Panc1 (cell line): Measurements from ENCODE around the gene CHST8. TPM values are rescaled to one million over a fixed set of nuclear protein-coding genes. Genes with fewer than 3 reads are reported as not detected.

Source experiments
- ATAC-seq: fragments of 200-7000 bp; cut with Tn5 transposase; 2 replicates; pipeline ENCODE4 v1.9.1; 2020; ENCODE audit warnings: mild to moderate bottlenecking, moderate library complexity
- BruUV-seq: library from RNA; stranded (reverse); fragments of 400-500 nt; replicated peaks from 2 replicates; lab custom pipeline; 2021; lab: Mats Ljungman, UMichigan
- CTCF ChIA-PET: fragments of 300-600 bp; sonication (Branson Sonifier 250); formaldehyde crosslinking; loops from one replicate; lab custom pipeline; 2022; ENCODE audit warnings: antibody characterized with exemption; lab: Charles Lee
- POLR2A ChIA-PET: fragments of 300-600 bp; sonication (Branson Sonifier 250); formaldehyde crosslinking; loops from one replicate; lab custom pipeline; 2022; ENCODE audit warnings: antibody characterized with exemption; lab: Charles Lee
- DNase-seq: peaks from one replicate; pipeline ENCODE4 v3.0.0-alpha.2; 2010; ENCODE audit warnings: low read depth, low spot score
- H3K27ac ChIP-seq: 2 replicates; pipeline ENCODE4 v1.5.1; 2011; ENCODE audit warnings: mild to moderate bottlenecking, low read length, inconsistent platforms
- H3K27me3 ChIP-seq: fragments of 200-500 bp; sonication (Bioruptor generic); 2 replicates; pipeline ENCODE4 v1.6.0; 2014; ENCODE audit warnings: low read length, inconsistent platforms; ENCODE audit not compliant: control insufficient read depth, insufficient read depth
- H3K36me3 ChIP-seq: fragments of 200-500 bp; sonication (Bioruptor generic); 2 replicates; pipeline ENCODE4 v1.5.1; 2014; ENCODE audit warnings: inconsistent platforms, mild to moderate bottlenecking, low read length, moderate library complexity; ENCODE audit not compliant: control insufficient read depth, insufficient read depth
- H3K4me1 ChIP-seq: 2 replicates; pipeline ENCODE4 v1.5.1; 2011; ENCODE audit warnings: inconsistent platforms, mild to moderate bottlenecking, low read length, moderate library complexity; ENCODE audit not compliant: control insufficient read depth, insufficient read depth
- H3K4me3 ChIP-seq, 2 experiments: 2 replicates each; pipeline ENCODE4 v1.5.1; 2011 to 2012; ENCODE audit warnings: low read depth in 2 of 2, low read length in 2 of 2, mild to moderate bottlenecking in 2 of 2, inconsistent platforms in 1 of 2, moderate library complexity in 1 of 2
- H3K9me3 ChIP-seq: fragments of 200-500 bp; sonication (Bioruptor generic); 2 replicates; pipeline ENCODE4 v1.5.1; 2014; ENCODE audit warnings: low read depth, mild to moderate bottlenecking, inconsistent platforms, low read length, moderate library complexity; ENCODE audit not compliant: control insufficient read depth, insufficient read depth
- POLR2AphosphoS5 ChIP-seq: IDR thresholded peaks from 2 replicates; pipeline ENCODE4 v1.6.1; 2012; ENCODE audit warnings: mild to moderate bottlenecking, low read depth, low read length, moderate library complexity
- SIN3A ChIP-seq: IDR thresholded peaks from 2 replicates; pipeline ENCODE4 v1.6.1; 2012; ENCODE audit warnings: low read depth, mild to moderate bottlenecking, low read length, moderate library complexity, borderline replicate concordance; ENCODE audit not compliant: insufficient read depth
- TCF7L2 ChIP-seq: IDR thresholded peaks from 2 replicates; pipeline ENCODE4 v1.6.1; 2011; ENCODE audit warnings: mild to moderate bottlenecking, low read depth, low read length, inconsistent platforms
- in situ Hi-C: cut with HindIII; loops from 2 replicates; pipeline ENCODE4 v1.10.0; 2016; ENCODE audit warnings: low sequenced_read_pairs, low pct_unique_long_range_greater_than_20kb
- intact Hi-C: fragments of 100-400 bp; cut with micrococcal nuclease; formaldehyde crosslinking; loops from one replicate; pipeline ENCODE4 v1.10.0; 2022; ENCODE audit not compliant: unreplicated experiment
- total RNA-seq: library from RNA; stranded (reverse); gene quantifications from one replicate; pipeline ENCODE4 v1.2.1, GENCODE V29; 2021; ENCODE audit not compliant: unreplicated experiment
- TF ChIP-seq, protein P1 (sequence below): fragments of 450-650 bp; IDR thresholded peaks from 2 replicates; pipeline ENCODE4 v1.5.1; 2017; ENCODE audit warnings: mild to moderate bottlenecking
- TF ChIP-seq, protein P2 (sequence below), 2 experiments: IDR thresholded peaks; 2 replicates each; pipeline ENCODE4 v1.6.1; 2011 to 2012; ENCODE audit warnings: low read depth in 2 of 2, control low read depth in 1 of 2, low read length in 1 of 2, mild to moderate bottlenecking in 1 of 2, moderate library complexity in 1 of 2; ENCODE audit not compliant: insufficient read depth in 1 of 2

The CHST8 gene
- total RNA-seq, 1 experiment from 2014 or later: 0.28 TPM

DNA sequence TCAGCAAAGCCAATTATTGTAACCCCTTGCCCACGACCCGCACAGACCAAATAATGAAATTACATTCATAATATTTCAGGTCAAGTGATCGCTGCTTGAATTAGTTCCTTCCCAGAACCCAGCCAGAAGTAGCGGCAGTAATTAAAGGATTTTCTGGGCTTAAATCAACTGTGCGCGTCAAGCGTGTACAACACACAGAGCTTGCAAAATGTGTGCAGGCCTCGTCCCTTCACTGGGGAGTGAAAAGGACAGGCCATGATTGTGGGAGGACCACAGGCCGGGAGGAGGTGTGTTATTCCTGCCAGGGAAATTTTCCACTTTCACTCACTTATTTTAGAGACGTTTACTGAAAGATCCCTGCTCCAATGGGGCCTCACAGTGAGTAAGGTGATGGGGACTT is 84.9 kb downstream of the CHST8 start:
- TF ChIP-seq TCF7L2: no peak
- TF ChIP-seq, protein P1, sequence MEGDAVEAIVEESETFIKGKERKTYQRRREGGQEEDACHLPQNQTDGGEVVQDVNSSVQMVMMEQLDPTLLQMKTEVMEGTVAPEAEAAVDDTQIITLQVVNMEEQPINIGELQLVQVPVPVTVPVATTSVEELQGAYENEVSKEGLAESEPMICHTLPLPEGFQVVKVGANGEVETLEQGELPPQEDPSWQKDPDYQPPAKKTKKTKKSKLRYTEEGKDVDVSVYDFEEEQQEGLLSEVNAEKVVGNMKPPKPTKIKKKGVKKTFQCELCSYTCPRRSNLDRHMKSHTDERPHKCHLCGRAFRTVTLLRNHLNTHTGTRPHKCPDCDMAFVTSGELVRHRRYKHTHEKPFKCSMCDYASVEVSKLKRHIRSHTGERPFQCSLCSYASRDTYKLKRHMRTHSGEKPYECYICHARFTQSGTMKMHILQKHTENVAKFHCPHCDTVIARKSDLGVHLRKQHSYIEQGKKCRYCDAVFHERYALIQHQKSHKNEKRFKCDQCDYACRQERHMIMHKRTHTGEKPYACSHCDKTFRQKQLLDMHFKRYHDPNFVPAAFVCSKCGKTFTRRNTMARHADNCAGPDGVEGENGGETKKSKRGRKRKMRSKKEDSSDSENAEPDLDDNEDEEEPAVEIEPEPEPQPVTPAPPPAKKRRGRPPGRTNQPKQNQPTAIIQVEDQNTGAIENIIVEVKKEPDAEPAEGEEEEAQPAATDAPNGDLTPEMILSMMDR: no peak
- no peak for TF ChIP-seq SIN3A
- TF ChIP-seq, protein P2, sequence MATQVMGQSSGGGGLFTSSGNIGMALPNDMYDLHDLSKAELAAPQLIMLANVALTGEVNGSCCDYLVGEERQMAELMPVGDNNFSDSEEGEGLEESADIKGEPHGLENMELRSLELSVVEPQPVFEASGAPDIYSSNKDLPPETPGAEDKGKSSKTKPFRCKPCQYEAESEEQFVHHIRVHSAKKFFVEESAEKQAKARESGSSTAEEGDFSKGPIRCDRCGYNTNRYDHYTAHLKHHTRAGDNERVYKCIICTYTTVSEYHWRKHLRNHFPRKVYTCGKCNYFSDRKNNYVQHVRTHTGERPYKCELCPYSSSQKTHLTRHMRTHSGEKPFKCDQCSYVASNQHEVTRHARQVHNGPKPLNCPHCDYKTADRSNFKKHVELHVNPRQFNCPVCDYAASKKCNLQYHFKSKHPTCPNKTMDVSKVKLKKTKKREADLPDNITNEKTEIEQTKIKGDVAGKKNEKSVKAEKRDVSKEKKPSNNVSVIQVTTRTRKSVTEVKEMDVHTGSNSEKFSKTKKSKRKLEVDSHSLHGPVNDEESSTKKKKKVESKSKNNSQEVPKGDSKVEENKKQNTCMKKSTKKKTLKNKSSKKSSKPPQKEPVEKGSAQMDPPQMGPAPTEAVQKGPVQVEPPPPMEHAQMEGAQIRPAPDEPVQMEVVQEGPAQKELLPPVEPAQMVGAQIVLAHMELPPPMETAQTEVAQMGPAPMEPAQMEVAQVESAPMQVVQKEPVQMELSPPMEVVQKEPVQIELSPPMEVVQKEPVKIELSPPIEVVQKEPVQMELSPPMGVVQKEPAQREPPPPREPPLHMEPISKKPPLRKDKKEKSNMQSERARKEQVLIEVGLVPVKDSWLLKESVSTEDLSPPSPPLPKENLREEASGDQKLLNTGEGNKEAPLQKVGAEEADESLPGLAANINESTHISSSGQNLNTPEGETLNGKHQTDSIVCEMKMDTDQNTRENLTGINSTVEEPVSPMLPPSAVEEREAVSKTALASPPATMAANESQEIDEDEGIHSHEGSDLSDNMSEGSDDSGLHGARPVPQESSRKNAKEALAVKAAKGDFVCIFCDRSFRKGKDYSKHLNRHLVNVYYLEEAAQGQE (IDR thresholded peaks at IDR 0.05; ENCODE audit: insufficient read depth in 1 of 2, low read depth in 2 of 2, low read length in 1 of 2): no peak
- no peak for TF ChIP-seq POLR2AphosphoS5
- in situ Hi-C loops: loop anchor here (10.0 kb wide), 1 partner anchor 292 kb away; no protein-coding TSS in a partner anchor
- POLR2A ChIA-PET: no interaction called here
- Histone ChIP-seq H3K4me1 (no peaks in the 10 kb centered on the region), H3K27ac (no peak overlapping the region), H3K27me3 (peaks cover 27% of the 10 kb centered on the region), H3K4me3 (no peak overlapping the region), H3K36me3 (no peaks in the 10 kb centered on the region), H3K9me3 (no peaks in the 10 kb centered on the region)
- DNase-seq (no peak), ATAC-seq (no peak)
- intact Hi-C loops: no loop called here
- CTCF ChIA-PET: no interaction called here
- no TSS peak for BruUV-seq

- DNase-seq: no peak
- intact Hi-C loops: no loop called here
- in situ Hi-C loops: no loop called here
- BruUV-seq: no TSS peak
- ATAC-seq: no peak
- Histone ChIP-seq H3K4me3 (no peak overlapping the region), H3K27me3 (peaks cover 29% of the 10 kb centered on the region), H3K9me3 (no peaks in the 10 kb centered on the region), H3K4me1 (no peaks in the 10 kb centered on the region), H3K36me3 (no peaks in the 10 kb centered on the region), H3K27ac (no peak overlapping the region)
- TF ChIP-seq TCF7L2 (no peak), SIN3A (no peak), POLR2AphosphoS5 (no peak)
- TF ChIP-seq, protein P2 (IDR thresholded peaks at IDR 0.05; ENCODE audit: insufficient read depth in 1 of 2, low read depth in 2 of 2, low read length in 1 of 2): no peak
- TF ChIP-seq, protein P1: no peak
- CTCF ChIA-PET: interaction anchor here (0.5 kb wide), 1 partner anchor 1142 kb away, joined by 8 read pairs; no protein-coding TSS in a partner anchor
- POLR2A ChIA-PET: no interaction called here
These were observed 90.5 kb downstream of the CHST8 start for GRCh38 chr19:33712268-33712667.
